GM12878 (cell line): ENCODE data around the gene MVP. TPM values are rescaled to one million over a fixed set of nuclear protein-coding genes. Genes with fewer than 3 reads are reported as not detected.

ENCODE experiments used
- ATAC-seq: fragments of 200-7000 bp; cut with Tn5 transposase; 3 replicates; pipeline ENCODE4 v1.9.1; 2020; ENCODE audit warnings: mild to moderate bottlenecking, moderate library complexity
- BruUV-seq: library from RNA; stranded (reverse); fragments of 400-500 nt; replicated peaks from 2 replicates; lab custom pipeline; 2021; lab: Mats Ljungman, UMichigan
- CTCF ChIA-PET: fragments of 300-600 bp; sonication (Branson Sonifier 250); formaldehyde crosslinking; extraction: SDS; loops from one replicate; lab custom pipeline; 2021; ENCODE audit warnings: inconsistent platforms; lab: Yijun Ruan, JAX
- POLR2A ChIA-PET: fragments of 350-600 bp; formaldehyde crosslinking; extraction: SDS; loops from one replicate; lab custom pipeline; 2021; ENCODE audit warnings: inconsistent platforms; lab: Charles Lee
- RAD21 ChIA-PET: fragments of 300-600 bp; sonication (Branson Sonifier 250); formaldehyde crosslinking; loops from one replicate; lab custom pipeline; 2023; ENCODE audit warnings: antibody characterized with exemption; ENCODE audit not compliant: unreplicated experiment; lab: Charles Lee
- SMC1A ChIA-PET: fragments of 300-600 bp; sonication (Branson Sonifier 250); formaldehyde crosslinking; loops from one replicate; lab custom pipeline; 2023; ENCODE audit not compliant: unreplicated experiment, uncharacterized antibody; lab: Charles Lee
- DNase-seq: peaks from one replicate; pipeline ENCODE4 v3.0.0-alpha.2; 2011; ENCODE audit warnings: low read depth, low spot score
- FAIRE-seq: peaks from 3 replicates; lab custom pipeline; 2011; peaks lifted over from hg19 to GRCh38; lab: Jason Lieb, UNC
- H2AFZ ChIP-seq: 2 replicates; pipeline ENCODE4 v1.6.0; 2011; ENCODE audit warnings: low read depth, low read length, control low read depth; ENCODE audit not compliant: control insufficient read depth
- H3K27ac ChIP-seq: 2 replicates; pipeline ENCODE4 v1.5.1; 2011; ENCODE audit warnings: control low read depth; ENCODE audit not compliant: control insufficient read depth, insufficient read depth
- H3K27me3 ChIP-seq, 2 experiments: replicated peaks in 1 of 2; 2 replicates each; pipeline versions ENCODE4 v1.6.0 to v1.6.1; 2011; ENCODE audit warnings: low read length in 1 of 2; ENCODE audit not compliant: control insufficient read depth in 2 of 2, insufficient read depth in 2 of 2
- H3K36me3 ChIP-seq, 2 experiments: 2 replicates each; pipeline ENCODE4 v1.5.1; 2011; ENCODE audit warnings: low read length in 1 of 2; ENCODE audit not compliant: control insufficient read depth in 2 of 2, insufficient read depth in 2 of 2
- H3K4me1 ChIP-seq: 2 replicates; pipeline ENCODE4 v1.6.1; 2011; ENCODE audit warnings: mild to moderate bottlenecking, low read length, moderate library complexity, mixed read lengths; ENCODE audit not compliant: control insufficient read depth, insufficient read depth
- H3K4me2 ChIP-seq: 2 replicates; pipeline ENCODE4 v1.6.0; 2011; ENCODE audit warnings: control low read depth; ENCODE audit not compliant: control insufficient read depth, insufficient read depth
- H3K4me3 ChIP-seq: fragments of 200-600 bp; sonication (generic); 2 replicates; pipeline ENCODE4 v1.5.1; 2016
- H3K79me2 ChIP-seq: 2 replicates; pipeline ENCODE4 v1.6.0; 2011; ENCODE audit warnings: low read length; ENCODE audit not compliant: control insufficient read depth, insufficient read depth
- H3K9ac ChIP-seq: 2 replicates; pipeline ENCODE4 v1.8.0; 2011; ENCODE audit warnings: low read length, control low read depth, mixed read lengths; ENCODE audit not compliant: control insufficient read depth, insufficient read depth
- H3K9me3 ChIP-seq: replicated peaks from 3 replicates; pipeline ENCODE4 v1.5.1; 2011; ENCODE audit warnings: mild to moderate bottlenecking, low read length; ENCODE audit not compliant: control insufficient read depth, insufficient read depth
- H4K20me1 ChIP-seq: 2 replicates; pipeline ENCODE4 v1.6.0; 2011; ENCODE audit not compliant: control insufficient read depth, insufficient read depth
- CHD2 ChIP-seq: IDR thresholded peaks from 2 replicates; pipeline ENCODE4 v1.6.1; 2011; ENCODE audit warnings: low read depth, low read length, improper control_type of control experiment, borderline replicate concordance
- DPF2 ChIP-seq: fragments of 450-650 bp; IDR thresholded peaks from 2 replicates; pipeline ENCODE4 v1.6.1; 2017; ENCODE audit warnings: mild to moderate bottlenecking
- EGR1 ChIP-seq, 2 experiments: IDR thresholded peaks; 1 replicate in 1 of 2; 2 replicates in 1 of 2; pipeline ENCODE4 v1.6.1; 2011 to 2012; ENCODE audit warnings: low read depth in 2 of 2, low read length in 2 of 2, borderline replicate concordance in 1 of 2, mild to moderate bottlenecking in 1 of 2, moderate library complexity in 1 of 2
- HDAC6 ChIP-seq: fragments of 200-600 bp; sonication (generic); IDR thresholded peaks from one replicate; pipeline ENCODE4 v1.8.0; 2017; ENCODE audit warnings: antibody characterized with exemption; ENCODE audit not compliant: unreplicated experiment
- IRF4 ChIP-seq: IDR thresholded peaks from 2 replicates; pipeline ENCODE4 v1.6.1; 2011; ENCODE audit warnings: low read depth, low read length
- MYB ChIP-seq: fragments of 150-350 bp; IDR thresholded peaks from 2 replicates; pipeline ENCODE4 v1.6.1; 2014; ENCODE audit warnings: mild to moderate bottlenecking, low read depth, low read length, borderline replicate concordance
- RUNX3 ChIP-seq: IDR thresholded peaks from 2 replicates; pipeline ENCODE4 v1.6.1; 2012; ENCODE audit warnings: low read length, inconsistent platforms
- SUZ12 ChIP-seq: fragments of 200-600 bp; sonication (generic); IDR thresholded peaks from one replicate; pipeline ENCODE4 v1.6.1; 2018; ENCODE audit warnings: antibody characterized with exemption, mild to moderate bottlenecking; ENCODE audit not compliant: unreplicated experiment
- TCF12 ChIP-seq: IDR thresholded peaks from 2 replicates; pipeline ENCODE4 v1.6.1; 2011; ENCODE audit warnings: low read depth, mild to moderate bottlenecking, low read length
- WGBS: methylation state at CpG from one replicate; pipeline ENCODE4 v1.1.6; 2016; ENCODE audit warnings: low lambda C conversion rate; ENCODE audit not compliant: insufficient replicate concordance, insufficient coverage; ENCODE audit errors: missing lambda C conversion rate; 5-methylcytosine and 5-hydroxymethylcytosine counted together
- in situ Hi-C: fragments of 300-500 bp; cut with MboI; formaldehyde crosslinking; loops from 9 replicates; pipeline ENCODE4 v1.14.3; 2018; ENCODE audit warnings: mixed read lengths
- intact Hi-C: fragments of 100-400 bp; cut with micrococcal nuclease; formaldehyde crosslinking; loops from one replicate; pipeline ENCODE4 v1.14.2; 2022; ENCODE audit not compliant: unreplicated experiment
- polyA plus RNA-seq, 11 experiments: library from polyadenylated mRNA; depleted of rRNA in 4 of 11; unstranded in 6 of 11; stranded (reverse) in 5 of 11; fragments of >200 nt; fragmentation: Nextera tagmentation in 4 of 11; fragmentation: Illumina TruSeq in 1 of 11; extraction: Ambion mirVana in 4 of 11; extraction: Trizol in 1 of 11; gene quantifications; 1 replicate in 1 of 11; 2 replicates in 10 of 11; pipeline versions ENCODE4 v1.2.1 to v1.2.3, GENCODE V29; 2011 to 2016; ENCODE audit warnings: inconsistent platforms in 2 of 11, missing spikeins in 2 of 11, low read depth in 1 of 11
- total RNA-seq, 4 experiments: library from RNA; depleted of rRNA in 3 of 4; stranded (reverse); fragments of >200 nt in 3 of 4; fragmentation: Illumina TruSeq in 1 of 4; extraction: Trizol in 1 of 4; gene quantifications; 2 replicates each; pipeline versions ENCODE4 v1.2.1 to v1.2.3, GENCODE V29; 2013 to 2021
- TF ChIP-seq, protein P1 (sequence below): fragments of 450-650 bp; IDR thresholded peaks from 2 replicates; pipeline ENCODE4 v1.6.1; 2018; ENCODE audit warnings: borderline replicate concordance, mild to moderate bottlenecking; ENCODE audit not compliant: partially characterized antibody
- TF ChIP-seq, protein P2 (sequence below): IDR thresholded peaks from 2 replicates; pipeline ENCODE4 v1.6.1; 2011; ENCODE audit warnings: borderline replicate concordance, low read depth, mild to moderate bottlenecking, moderate library complexity, mixed read lengths, low read length; ENCODE audit not compliant: insufficient read depth; ENCODE audit errors: extremely low read length
- TF ChIP-seq, protein P3 (sequence below): fragments of 450-650 bp; IDR thresholded peaks from 2 replicates; pipeline ENCODE4 v1.6.1; 2017; ENCODE audit warnings: antibody characterized with exemption, mild to moderate bottlenecking, moderate library complexity

MVP gene
- total and polyA plus RNA-seq, 10 of the 15 experiments (the other 5 are each of a cell fraction or from before 2014, with no cell fraction given) = 0.98 to 74.2 (median 54.7) TPM

DNA sequence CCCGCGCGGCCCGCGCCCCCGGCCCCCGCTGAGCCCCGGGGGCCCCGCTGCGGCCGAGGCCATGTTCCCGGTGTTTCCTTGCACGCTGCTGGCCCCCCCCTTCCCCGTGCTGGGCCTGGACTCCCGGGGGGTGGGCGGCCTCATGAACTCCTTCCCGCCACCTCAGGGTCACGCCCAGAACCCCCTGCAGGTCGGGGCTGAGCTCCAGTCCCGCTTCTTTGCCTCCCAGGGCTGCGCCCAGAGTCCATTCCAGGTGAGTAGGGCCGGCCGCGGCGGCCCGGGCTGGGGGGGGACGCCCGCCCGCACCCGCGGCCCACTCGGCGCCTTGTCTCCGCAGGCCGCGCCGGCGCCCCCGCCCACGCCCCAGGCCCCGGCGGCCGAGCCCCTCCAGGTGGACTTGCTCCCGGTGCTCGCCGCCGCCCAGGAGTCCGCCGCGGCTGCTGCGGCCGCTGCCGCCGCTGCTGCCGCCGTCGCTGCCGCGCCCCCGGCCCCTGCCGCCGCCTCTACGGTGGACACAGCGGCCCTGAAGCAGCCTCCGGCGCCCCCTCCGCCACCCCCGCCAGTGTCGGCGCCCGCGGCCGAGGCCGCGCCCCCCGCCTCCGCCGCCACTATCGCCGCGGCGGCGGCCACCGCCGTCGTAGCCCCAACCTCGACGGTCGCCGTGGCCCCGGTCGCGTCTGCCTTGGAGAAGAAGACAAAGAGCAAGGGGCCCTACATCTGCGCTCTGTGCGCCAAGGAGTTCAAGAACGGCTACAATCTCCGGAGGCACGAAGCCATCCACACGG, 13.4 kb upstream of the MVP start (continued):
- TF ChIP-seq, protein P1, sequence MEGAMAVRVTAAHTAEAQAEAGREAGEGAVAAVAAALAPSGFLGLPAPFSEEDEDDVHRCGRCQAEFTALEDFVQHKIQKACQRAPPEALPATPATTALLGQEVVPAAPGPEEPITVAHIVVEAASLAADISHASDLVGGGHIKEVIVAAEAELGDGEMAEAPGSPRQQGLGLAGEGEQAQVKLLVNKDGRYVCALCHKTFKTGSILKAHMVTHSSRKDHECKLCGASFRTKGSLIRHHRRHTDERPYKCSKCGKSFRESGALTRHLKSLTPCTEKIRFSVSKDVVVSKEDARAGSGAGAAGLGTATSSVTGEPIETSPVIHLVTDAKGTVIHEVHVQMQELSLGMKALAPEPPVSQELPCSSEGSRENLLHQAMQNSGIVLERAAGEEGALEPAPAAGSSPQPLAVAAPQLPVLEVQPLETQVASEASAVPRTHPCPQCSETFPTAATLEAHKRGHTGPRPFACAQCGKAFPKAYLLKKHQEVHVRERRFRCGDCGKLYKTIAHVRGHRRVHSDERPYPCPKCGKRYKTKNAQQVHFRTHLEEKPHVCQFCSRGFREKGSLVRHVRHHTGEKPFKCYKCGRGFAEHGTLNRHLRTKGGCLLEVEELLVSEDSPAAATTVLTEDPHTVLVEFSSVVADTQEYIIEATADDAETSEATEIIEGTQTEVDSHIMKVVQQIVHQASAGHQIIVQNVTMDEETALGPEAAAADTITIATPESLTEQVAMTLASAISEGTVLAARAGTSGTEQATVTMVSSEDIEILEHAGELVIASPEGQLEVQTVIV = no peak
- peak in 1 of 2 experiments; percentile 48; a peak in 2 of 3 replicates for TF ChIP-seq EGR1 (IDR thresholded peaks at IDR 0.05; ENCODE audit: borderline replicate concordance in 1 of 2, low read depth in 2 of 2, low read length in 2 of 2)
- no peak for TF ChIP-seq SUZ12

DNA sequence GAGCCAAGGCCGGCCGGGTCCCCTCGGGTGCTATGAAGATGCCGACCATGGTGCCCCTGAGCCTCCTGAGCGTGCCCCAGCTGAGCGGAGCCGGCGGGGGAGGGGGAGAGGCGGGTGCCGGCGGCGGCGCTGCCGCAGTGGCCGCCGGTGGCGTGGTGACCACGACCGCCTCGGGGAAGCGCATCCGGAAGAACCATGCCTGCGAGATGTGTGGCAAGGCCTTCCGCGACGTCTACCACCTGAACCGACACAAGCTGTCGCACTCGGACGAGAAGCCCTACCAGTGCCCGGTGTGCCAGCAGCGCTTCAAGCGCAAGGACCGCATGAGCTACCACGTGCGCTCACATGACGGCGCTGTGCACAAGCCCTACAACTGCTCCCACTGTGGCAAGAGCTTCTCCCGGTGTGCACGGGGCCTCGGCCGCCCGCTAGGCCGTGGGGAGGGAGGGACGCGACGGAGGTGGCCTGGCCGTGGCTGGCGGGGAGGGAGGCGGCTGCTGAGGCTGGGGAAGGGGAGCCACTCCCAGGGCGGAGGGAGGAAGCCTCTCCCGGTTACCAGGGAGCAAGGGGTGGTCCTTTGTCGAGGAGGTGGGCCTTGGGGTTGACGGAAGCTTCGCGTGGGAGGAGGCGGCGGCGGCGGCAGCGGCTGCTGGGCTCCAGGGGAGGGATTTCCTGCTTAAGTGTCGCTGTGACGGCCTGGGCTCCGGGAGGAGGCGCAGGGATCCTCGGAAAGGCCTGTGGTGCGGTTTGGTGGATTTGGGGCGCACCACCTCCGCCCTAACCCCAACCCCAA, 12.6 kb upstream of the MVP start:
- 1% methylated on average over 60 of the region's 69 CpGs for WGBS
- Histone ChIP-seq H3K79me2 (peaks cover 32% of the 10 kb centered on the region), H3K4me3 (peak overlapping the region; percentile 79), H3K36me3 (peaks cover 14 to 16% of the 10 kb centered on the region in 2 experiments), H3K9me3 (no peaks in the 10 kb centered on the region), H3K27ac (peak overlapping the region; percentile 86), H3K27me3 (no peaks in the 10 kb centered on the region), H3K9ac (peak overlapping the region; percentile 85), H2AFZ (no peak overlapping the region), H3K4me2 (peak overlapping the region; percentile 96), H3K4me1 (peaks cover 31% of the 10 kb centered on the region), H4K20me1 (no peaks in the 10 kb centered on the region)
- TSS peak; percentile 53 for BruUV-seq
- CTCF ChIA-PET = interaction anchor here (0.6 to 2.5 kb wide), 17 partner anchors 8 to 211 kb away, joined by 3 to 31 read pairs (median 3); partner anchors contain the start of genes KIF22, MVP and PAGR1
- FAIRE-seq (peak; percentile 92), ATAC-seq (peak; percentile 52), DNase-seq (no peak)
- SMC1A ChIA-PET = interaction anchor here (0.7 to 2.9 kb wide), 6 partner anchors 9 to 118 kb away, joined by 3 to 17 read pairs (median 6); partner anchors contain the start of gene KIF22
- in situ Hi-C loops (no loop called here), intact Hi-C loops (loop anchor here (1.0 to 5.0 kb wide), 2 partner anchors 10 to 105 kb away; no protein-coding TSS in a partner anchor)
- POLR2A ChIA-PET = interaction anchor here (0.8 to 4.0 kb wide), 10 partner anchors 8 to 246 kb away, joined by 3 to 40 read pairs (median 6); partner anchors contain the start of genes KIF22, MVP and PAGR1
- RAD21 ChIA-PET = interaction anchor here (0.9 to 2.4 kb wide), 12 partner anchors 9 to 224 kb away, joined by 3 to 31 read pairs (median 6); partner anchors contain the start of genes KIF22, MVP and PAGR1
- TF ChIP-seq, protein P2, sequence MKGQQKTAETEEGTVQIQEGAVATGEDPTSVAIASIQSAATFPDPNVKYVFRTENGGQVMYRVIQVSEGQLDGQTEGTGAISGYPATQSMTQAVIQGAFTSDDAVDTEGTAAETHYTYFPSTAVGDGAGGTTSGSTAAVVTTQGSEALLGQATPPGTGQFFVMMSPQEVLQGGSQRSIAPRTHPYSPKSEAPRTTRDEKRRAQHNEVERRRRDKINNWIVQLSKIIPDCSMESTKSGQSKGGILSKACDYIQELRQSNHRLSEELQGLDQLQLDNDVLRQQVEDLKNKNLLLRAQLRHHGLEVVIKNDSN = peak; percentile 83
- TF ChIP-seq, protein P3, sequence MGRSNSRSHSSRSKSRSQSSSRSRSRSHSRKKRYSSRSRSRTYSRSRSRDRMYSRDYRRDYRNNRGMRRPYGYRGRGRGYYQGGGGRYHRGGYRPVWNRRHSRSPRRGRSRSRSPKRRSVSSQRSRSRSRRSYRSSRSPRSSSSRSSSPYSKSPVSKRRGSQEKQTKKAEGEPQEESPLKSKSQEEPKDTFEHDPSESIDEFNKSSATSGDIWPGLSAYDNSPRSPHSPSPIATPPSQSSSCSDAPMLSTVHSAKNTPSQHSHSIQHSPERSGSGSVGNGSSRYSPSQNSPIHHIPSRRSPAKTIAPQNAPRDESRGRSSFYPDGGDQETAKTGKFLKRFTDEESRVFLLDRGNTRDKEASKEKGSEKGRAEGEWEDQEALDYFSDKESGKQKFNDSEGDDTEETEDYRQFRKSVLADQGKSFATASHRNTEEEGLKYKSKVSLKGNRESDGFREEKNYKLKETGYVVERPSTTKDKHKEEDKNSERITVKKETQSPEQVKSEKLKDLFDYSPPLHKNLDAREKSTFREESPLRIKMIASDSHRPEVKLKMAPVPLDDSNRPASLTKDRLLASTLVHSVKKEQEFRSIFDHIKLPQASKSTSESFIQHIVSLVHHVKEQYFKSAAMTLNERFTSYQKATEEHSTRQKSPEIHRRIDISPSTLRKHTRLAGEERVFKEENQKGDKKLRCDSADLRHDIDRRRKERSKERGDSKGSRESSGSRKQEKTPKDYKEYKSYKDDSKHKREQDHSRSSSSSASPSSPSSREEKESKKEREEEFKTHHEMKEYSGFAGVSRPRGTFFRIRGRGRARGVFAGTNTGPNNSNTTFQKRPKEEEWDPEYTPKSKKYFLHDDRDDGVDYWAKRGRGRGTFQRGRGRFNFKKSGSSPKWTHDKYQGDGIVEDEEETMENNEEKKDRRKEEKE = no peak
- no peak for TF ChIP-seq MYB
- peak; percentile 32 for TF ChIP-seq IRF4
- no peak for TF ChIP-seq RUNX3
- peak; percentile 42; the same call in 1 of the 2 replicates for TF ChIP-seq TCF12
- TF ChIP-seq HDAC6 = no peak
- TF ChIP-seq DPF2 = peak; percentile 68; the same call in 1 of the 2 replicates
- 0 out of 2 replicates have a peak, but pooled peaks have one; percentile 39 for TF ChIP-seq CHD2
